Cerebellar cortex (tissue), 1 donor: Measurements from ENCODE around the gene SCTR.
A peak's percentile ranks its signal among the peaks of the same experiment; 100 is the strongest.

Source experiments
- DNase-seq: peaks from one replicate; pipeline ENCODE4 v3.0.0-alpha.2; 2015; ENCODE audit warnings: low spot score

The SCTR gene

DNA sequence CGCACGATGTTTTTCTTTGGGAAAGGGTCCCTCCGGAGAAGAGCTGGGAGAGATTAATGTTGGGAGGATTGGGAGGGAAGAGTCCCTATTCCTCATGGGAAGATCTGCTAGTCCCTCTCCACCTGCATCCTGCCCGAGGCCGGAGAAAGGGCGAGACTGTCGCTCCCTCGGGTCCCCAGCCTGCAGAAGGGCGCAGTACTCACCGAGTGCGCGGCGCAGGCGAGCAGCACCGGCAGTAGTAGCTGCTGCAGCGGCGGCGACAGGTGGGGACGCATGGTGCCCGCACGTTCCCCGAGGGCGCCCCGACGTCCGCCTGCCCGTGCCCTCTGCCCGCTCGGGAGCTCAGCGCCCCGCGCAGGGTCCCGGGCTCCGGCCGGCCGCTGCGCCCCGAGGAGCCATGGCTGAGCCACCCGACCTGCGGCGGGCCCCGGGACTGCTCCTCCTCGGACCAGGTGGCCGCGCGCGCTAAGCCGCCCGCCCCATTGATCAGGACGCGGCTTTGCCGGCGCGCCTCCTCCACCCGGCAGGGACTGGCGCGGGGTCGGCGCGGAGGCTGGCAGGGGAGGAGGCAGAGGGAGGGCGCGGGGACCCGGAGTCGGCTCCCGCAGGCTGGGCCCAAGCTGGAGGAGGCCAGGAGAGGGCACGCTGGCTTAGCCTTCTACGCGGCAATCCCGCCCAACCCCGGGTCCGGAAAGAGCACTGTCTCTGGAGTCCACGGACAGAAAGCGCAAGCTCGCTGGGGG lies at the start of gene SCTR:
Gene SCTR, minus strand, starts transcription at position 532 of the 743 bp plus-strand sequence. Its CDS starts 257 bp downstream, at position 275.
- no peak for DNase-seq

DNA sequence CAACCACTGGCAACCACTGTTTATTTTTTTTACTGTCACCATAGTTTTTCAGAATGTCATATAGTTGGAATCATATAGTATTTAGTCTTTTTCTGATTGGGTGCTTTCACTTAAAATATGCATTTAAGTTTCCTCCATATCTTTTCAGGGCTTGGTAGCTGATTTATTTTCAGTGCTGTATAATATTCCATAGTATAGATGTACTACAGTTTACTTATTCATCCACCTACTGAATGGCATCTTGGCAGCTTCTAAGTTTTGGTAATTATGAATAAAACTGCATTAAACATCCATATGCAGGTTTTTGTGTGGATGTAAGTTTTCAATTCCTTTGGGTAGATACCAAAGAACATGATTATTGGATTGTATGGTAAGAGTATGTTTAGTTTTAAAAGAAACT lies 43.0 kb upstream of the SCTR start:
- DNase-seq, result no peak

- no peak for DNase-seq
Observed at GRCh38 chr2:119565481-119565880, 41.2 kb upstream of the SCTR start.

GRCh38 chr2:119553687-119554344 lies 29.5 kb upstream of the SCTR start:
- no peak for DNase-seq

DNA sequence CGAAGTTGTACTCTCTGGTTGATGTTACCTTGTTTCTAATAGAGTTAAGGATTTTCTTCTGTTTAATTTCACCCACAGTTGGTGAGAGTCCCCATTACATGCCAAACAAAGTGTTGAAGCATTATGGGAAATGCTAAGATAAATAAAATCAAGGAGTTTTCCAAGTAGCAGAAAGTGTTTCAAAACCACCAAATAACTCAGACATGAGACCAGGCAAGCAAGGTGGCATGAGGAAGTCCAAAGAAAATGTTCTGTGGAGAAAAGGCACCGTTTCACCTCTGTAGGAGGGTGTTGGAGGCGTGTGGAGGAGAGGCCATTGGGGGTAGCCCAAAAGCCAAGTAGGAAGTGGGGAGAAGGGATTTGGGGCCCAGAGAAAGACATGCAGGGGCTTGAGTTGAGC lies 28.6 kb upstream of the SCTR start:
- DNase-seq, result no peak

- DNase-seq, result no peak
Observed at GRCh38 chr2:119550856-119551255, 26.6 kb upstream of the SCTR start.

DNA sequence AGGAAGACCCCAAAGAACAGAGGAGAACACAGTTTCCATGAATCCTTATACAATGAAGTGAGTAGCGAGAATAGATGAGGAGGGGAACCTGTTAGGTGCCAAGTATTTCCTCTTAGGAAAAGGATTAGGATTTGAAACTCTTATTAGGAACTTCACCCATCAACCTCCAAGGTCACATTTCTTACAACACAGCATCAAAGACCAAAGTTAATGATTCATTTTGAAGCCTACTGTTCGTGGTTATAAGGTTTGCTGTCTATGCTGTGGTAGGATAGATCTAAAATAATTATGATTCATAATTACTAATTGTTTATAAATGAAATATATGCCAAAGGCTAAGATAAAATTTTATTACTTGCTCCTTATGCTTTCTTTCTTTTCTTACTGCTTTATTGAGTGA lies 26.1 kb upstream of the SCTR start:
- DNase-seq, result no peak

- DNase-seq, result no peak
Observed at GRCh38 chr2:119549241-119549640, 25.0 kb upstream of the SCTR start.

DNA sequence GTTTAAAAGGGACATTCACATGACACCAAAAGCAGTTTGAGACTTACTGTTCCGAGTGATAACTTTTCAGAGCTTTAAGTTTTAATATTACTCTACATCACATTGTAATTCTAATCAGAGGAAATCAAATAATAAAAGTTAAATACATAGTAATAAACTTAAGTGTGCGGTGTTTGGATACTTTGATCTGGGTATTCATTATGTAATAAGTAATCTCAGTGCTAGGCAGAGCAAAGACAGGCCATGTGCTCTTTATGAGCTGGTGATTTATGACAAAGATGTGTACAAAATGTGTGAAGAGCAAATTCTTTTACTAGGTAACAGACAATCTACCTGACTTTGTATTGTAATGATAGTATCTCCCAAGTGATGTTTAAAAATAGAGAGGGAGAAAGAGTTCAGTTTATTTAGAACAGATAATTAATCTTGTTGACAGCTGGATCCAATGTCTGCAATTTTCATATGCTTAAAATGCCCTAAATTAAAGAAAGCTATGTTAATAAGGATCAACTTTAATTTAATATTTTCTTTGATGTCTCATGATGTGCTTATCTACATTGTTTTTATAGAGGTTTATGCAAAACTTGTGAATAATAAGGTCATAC lies 24.3 kb upstream of the SCTR start:
- DNase-seq, result no peak

DNA sequence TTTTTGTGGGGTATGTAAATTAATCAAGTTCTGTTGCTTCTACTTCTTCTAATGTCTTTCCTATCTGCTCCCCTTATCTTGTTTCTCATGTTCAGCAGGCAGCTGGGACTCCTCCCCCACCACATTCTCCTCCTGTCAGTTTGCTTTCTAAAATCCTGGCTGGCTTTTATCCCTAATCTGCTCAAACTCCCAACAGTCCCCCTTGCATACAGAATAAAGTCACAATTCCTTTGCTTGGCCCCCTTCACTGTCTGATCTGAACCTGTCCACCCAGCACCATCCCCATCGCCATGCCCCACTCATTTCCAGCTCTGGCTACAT lies 22.1 kb upstream of the SCTR start:
- no peak for DNase-seq

- no peak for DNase-seq
Observed at GRCh38 chr2:119545754-119546446, 21.6 kb upstream of the SCTR start.

DNA sequence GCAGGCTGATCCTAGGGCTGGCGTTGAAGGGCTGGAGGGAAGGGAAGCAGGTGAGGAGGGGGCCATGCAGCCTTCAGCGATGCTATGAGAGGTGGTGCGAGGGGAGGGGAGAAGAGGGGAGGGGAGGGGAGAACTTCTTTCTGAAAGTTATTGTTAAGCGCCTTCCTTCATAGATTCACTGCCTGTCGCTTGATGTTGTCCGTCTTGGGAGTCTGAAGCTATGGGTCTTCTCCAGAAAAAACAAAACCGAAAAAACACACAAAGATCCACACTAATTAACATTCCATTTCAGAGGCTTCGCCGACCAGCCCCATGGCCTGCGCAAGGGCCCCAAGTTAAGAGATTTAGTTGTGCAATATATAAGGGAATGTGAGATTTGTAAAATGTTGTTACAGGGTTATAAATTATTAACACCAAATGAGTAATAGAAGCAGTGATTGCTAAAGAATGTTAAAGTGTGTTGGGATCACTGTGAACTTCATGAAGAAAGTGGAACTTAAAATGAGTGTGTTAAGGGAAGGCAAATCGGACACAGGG lies 20.7 kb upstream of the SCTR start:
- no peak for DNase-seq

DNA sequence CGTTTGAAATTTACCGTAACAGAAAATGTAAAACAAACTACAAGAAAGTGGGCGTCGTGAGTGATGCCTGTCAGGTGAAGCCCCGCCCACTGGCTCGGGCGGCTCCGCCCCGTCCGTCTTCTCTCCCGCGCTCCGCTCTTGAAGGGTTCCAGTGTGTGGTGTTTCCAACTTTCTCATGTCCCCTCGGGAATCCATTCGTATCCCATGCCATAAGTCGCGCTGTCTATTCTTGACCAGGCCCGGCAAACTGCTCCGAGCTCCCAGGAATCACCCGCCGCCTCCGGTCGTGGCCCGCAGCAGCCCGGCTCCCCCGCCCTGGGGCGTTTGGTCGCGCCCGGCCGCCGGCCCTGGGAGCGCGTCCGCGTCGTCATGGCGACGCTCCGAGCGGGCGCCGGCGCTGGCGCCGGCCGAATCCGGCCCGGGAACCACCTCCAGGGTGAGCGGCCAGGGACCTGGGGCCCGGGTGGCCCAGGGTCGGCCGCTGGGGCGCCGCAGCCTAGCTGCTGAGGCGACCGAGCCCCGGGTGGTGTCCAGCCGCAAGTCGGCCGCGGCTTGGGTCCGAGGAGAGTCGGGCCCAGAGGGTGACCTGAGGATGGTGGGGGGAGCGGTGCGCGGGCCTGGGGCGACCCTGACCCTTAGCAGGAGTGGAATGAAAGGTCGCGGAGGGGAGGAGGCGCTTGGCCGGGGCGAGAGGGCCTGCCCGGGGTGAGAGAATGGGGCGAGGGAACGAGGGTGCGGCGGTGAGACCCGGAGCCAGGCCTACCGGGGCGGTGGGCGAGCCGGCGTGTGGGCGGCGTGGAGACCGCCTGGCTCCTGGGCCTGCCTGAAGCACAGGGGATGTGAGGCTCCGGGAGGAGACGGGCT lies 20.0 kb upstream of the SCTR start, which contains the start of gene CFAP221:
Gene CFAP221, plus strand, starts transcription at position 375 of the 864 bp plus-strand sequence. CDS start 1,683 bp downstream, outside the sequence.
- peak; percentile 55 for DNase-seq

DNA sequence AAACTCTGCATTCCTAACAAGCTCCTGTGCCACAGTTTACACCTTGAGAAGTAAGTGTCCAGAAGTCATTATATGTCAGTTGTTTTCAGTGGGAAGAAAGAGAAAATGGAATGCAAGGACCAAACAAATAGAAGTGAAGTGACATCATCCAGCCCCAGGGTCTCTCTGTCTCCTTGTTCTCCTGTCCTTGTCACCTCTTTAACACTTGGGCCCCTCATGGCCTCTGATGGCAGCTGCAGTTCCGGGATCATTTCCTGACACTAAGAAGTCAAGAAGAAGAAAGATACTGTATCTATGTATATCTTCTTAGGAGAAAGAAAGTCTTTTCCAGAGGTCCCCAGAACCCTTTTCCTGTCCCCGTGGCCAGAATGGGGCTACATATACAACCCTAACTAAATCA lies 17.2 kb upstream of the SCTR start:
- no peak for DNase-seq

- no peak for DNase-seq
Observed at GRCh38 chr2:119537792-119538191, 13.5 kb upstream of the SCTR start.

DNA sequence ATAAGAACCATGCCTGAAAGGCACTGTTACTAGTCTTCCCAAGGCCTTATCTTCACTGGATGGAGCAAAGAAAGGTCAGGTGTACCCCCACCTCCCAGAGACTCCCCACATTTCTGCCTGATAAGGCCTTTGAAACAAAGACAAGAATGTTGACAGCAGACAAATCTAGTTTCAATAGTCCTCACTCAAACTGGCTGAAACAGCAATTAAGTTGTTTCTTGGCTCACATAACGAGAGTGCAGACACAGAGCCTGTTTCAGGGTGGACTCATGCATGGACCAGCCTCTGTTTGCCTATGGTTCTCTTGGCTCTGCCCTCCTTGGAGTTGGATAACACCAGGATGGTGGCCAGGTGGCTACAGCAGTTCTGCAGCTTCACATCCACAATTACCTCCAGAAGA lies 12.4 kb upstream of the SCTR start:
- no peak for DNase-seq

GRCh38 chr2:119536211-119536610 lies 11.9 kb upstream of the SCTR start:
- DNase-seq, result no peak

DNA sequence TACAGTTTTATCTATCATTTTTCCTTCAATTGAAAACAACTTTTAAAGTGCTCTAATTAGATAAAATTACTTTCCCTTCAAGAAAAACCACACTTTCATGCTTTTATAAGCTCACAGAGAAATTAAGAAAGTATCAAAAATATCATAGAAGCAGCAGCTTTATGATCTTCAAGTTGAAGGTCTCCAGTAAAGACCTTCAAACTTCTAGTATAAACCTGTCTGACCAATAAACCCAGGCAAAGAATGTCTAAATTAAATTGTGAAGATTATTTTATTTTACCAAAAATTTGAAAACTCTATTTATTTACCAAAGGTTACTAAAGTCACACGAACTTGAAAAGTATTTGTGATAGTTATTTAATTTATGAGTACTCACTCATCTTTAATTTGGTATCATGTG lies 9.3 kb upstream of the SCTR start:
- DNase-seq, result no peak

GRCh38 chr2:119531292-119531691 lies 7.0 kb upstream of the SCTR start:
- peak; percentile 37 for DNase-seq

DNA sequence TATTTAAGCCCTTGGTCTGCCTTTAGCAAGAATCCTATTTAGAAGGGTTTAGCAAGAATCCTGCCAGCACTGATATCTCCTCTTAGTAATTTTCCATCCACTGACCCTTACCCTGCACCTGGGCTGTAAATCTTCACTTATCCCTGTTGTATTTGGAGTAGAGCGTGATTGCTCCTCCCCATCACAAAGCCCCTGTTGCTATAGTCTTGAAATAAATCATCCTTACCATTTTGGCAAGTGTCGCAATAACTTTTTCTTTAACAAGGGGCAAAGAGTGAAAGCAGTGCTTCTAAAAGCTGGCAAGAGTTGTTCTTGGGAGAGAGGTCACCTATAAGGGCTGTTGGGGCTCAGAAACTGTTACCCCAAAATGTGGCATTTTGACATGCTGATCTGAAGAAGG lies 3.7 kb upstream of the SCTR start:
- no peak for DNase-seq

DNA sequence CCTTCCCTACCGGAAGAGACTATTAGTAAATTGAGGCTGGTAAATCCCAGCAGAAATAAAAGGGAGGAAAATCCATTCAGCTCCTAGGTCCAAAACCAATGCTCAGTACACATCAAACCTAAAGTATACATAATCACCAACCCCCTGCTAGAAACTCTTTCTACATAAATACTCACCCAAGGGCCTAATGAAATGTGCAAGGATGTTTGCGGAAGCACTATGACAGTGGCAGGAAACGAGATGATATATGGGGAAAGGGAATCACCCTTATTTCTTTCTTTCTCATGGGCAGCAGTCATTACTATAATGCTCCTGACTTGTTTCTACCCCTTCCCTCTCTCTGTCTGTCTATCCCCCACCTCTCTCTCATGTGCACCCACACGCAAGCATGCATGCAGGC lies 1.3 kb upstream of the SCTR start:
- no peak for DNase-seq
